Activated T-helper 17 cell treated with anti-CD3 and anti-CD28 coated beads, Interleukin-2, amount 50 U/mL, for 72 hours (primary cell): Measurements from ENCODE around the gene GPR142. TPM values are rescaled to one million over a fixed set of nuclear protein-coding genes. Genes with fewer than 3 reads are reported as not detected.

ENCODE experiments used
- ATAC-seq: fragments of 150-1000 bp; cut with Tn5 transposase; replicated peaks from 2 replicates; pipeline ENCODE4 v1.10.0; 2021; ENCODE audit warnings: mild to moderate bottlenecking, moderate library complexity
- H3K27ac Mint-ChIP-seq: one replicate; pipeline ENCODE4 v1.8.0; 2022; ENCODE audit warnings: mixed read lengths
- H3K27me3 Mint-ChIP-seq: one replicate; pipeline ENCODE4 v1.8.0; 2022; ENCODE audit warnings: mixed read lengths
- H3K36me3 Mint-ChIP-seq: one replicate; pipeline ENCODE4 v1.8.0; 2022; ENCODE audit warnings: low read depth, mild to moderate bottlenecking, mixed read lengths
- H3K4me1 Mint-ChIP-seq: one replicate; pipeline ENCODE4 v1.8.0; 2022; ENCODE audit warnings: mixed read lengths
- H3K4me3 Mint-ChIP-seq: one replicate; pipeline ENCODE4 v1.8.0; 2022; ENCODE audit warnings: mild to moderate bottlenecking, mixed read lengths
- H3K9me3 Mint-ChIP-seq: one replicate; pipeline ENCODE4 v1.8.0; 2022; ENCODE audit warnings: mixed read lengths
- total RNA-seq, 2 donors: library from RNA; stranded (reverse); gene quantifications; one replicate each; pipeline ENCODE4 v1.2.3, GENCODE V29; 2022

The GPR142 gene
- total RNA-seq, 2 donors from 2014 or later, result not detected

DNA sequence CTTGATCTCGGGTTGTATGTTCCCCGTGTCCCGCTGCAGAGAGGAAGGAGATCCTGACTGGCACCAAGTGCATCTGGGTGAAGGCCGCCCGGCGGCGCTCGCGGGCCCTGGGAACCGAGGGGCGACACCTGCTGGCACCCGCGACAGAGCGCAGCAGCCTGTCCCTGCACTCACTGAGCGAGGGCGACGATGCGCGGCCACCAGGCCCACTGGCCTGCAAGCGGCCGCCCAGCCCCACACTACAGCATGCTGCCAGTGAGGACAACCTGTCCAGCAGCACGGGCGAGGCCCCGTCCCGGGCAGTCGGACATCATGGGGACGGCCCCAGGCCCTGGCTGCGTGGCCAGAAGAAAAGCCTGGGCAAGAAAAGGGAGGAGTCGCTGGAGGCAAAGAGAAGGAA, 13.2 kb upstream of the GPR142 start:
- H3K27ac Mint-ChIP-seq, result no peak overlapping the region
- ATAC-seq, result peak; percentile 80
- H3K9me3 Mint-ChIP-seq, result no peaks in the 10 kb centered on the region
- no peak overlapping the region for H3K4me3 Mint-ChIP-seq
- H3K36me3 Mint-ChIP-seq, result no peaks in the 10 kb centered on the region
- peaks cover 40% of the 10 kb centered on the region for H3K27me3 Mint-ChIP-seq
- H3K4me1 Mint-ChIP-seq, result peaks cover 5% of the 10 kb centered on the region

DNA sequence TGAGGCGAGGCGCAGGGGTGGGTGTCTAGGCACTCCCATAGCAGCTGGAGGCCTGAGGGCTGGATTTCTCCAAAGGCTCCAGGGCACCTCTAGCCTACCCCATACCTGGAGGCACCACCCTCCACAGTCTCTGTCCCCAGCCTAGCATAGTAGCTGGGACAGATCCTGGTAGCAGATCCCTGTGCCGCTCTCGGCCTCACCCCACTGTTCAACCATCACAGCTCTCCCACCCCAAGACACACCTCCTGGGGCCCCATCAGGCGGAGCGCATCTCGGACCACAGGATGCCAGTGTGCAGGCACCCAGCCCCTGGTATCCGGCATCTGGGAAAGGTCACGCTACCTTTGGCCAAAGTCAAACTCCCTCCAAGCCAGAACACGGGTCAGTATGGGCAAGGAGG, 12.7 kb upstream of the GPR142 start:
- no peak overlapping the region for H3K4me3 Mint-ChIP-seq
- H3K36me3 Mint-ChIP-seq, result no peaks in the 10 kb centered on the region
- peak; percentile 13 for ATAC-seq
- peaks cover 5% of the 10 kb centered on the region for H3K4me1 Mint-ChIP-seq
- no peaks in the 10 kb centered on the region for H3K9me3 Mint-ChIP-seq
- no peak overlapping the region for H3K27ac Mint-ChIP-seq
- peaks cover 40% of the 10 kb centered on the region for H3K27me3 Mint-ChIP-seq

DNA sequence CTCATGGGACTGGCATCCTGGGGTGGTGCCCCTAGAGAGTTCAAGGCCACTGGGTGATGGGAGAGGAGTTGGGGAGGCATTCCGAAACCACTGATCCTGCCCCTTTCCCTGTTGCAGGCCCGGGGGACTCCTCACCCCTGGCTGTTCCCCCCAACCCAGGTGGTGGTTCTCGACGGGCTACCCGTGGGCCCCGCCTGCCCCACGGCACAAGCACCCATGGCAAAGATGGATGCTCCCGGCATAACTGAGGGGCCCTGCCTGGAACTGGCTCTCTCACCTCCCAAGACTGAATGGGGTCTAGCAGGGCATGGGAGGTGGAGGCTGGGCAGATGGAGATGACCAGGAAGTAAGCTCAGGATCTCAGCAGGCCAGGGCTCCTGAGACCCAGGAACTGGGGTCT, 12.2 kb upstream of the GPR142 start:
- Mint-ChIP-seq H3K4me1 (peaks cover 5% of the 10 kb centered on the region), H3K27me3 (peaks cover 40% of the 10 kb centered on the region), H3K9me3 (no peaks in the 10 kb centered on the region), H3K27ac (no peak overlapping the region), H3K4me3 (no peak overlapping the region), H3K36me3 (no peaks in the 10 kb centered on the region)
- ATAC-seq, result no peak

DNA sequence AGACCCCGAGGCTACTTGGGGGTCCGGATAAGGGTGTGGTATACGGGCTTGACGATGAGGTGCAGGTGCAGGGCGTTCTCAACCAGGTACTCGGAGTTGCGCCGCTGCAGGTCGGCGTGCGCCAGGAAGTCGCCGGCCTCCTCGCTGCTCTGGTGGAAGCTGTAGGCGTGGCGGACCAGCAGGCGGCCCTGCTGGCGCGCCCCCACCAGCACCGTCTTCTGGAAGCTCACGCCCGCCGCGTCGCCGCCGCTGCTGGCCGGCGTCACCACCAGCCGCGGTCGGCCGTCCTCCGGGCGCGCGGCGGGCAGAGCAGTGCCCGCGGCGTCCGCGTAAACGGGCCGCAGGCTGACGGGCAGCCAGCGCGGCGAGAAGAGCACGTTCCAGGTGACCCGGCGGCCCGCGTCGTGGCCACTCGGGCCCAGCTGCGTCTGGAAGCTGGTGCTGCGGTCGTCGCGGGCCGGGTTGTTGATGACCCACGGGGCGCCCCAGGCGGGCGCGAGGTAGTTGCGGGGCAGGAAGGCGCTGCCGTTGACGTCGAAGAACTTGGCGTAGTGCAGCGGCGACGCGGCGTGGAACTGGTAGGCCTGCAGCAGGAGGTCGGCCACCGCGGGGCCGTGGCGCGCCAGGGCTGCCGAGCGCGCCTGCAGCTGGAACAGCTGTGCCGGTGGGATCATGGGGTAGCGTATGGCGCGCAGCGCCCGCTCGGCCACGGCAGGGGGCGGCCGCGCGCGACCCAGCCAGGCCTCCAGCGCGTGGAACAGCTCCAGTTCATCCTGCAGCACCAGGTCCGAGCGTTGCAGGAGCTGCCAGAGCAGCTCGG, 10.4 kb upstream of the GPR142 start:
- peaks cover 5% of the 10 kb centered on the region for H3K4me1 Mint-ChIP-seq
- no peaks in the 10 kb centered on the region for H3K36me3 Mint-ChIP-seq
- ATAC-seq, result no peak
- no peaks in the 10 kb centered on the region for H3K9me3 Mint-ChIP-seq
- H3K27me3 Mint-ChIP-seq, result peaks cover 40% of the 10 kb centered on the region
- no peak overlapping the region for H3K27ac Mint-ChIP-seq
- no peak overlapping the region for H3K4me3 Mint-ChIP-seq

DNA sequence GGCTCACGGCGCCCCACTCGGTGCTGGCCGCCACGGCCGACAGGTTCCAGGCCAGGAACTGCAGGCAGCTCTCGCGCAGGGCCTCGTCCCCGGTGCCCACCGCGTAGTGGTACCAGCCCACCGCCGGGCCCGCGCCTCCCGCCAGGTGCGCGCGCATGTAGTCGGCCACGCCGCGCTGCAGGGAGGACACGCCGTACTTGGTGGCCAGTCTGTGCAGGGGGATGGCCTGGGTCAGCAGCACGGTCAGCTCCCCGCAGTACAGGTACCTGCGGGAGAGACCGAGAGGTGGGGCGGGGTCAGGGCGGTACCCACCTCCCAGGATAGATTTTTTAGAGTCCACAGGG, 9.9 kb upstream of the GPR142 start:
- Mint-ChIP-seq H3K4me3 (no peak overlapping the region), H3K27me3 (peaks cover 40% of the 10 kb centered on the region), H3K27ac (no peak overlapping the region), H3K36me3 (no peaks in the 10 kb centered on the region), H3K4me1 (peaks cover 5% of the 10 kb centered on the region), H3K9me3 (no peaks in the 10 kb centered on the region)
- ATAC-seq, result no peak

DNA sequence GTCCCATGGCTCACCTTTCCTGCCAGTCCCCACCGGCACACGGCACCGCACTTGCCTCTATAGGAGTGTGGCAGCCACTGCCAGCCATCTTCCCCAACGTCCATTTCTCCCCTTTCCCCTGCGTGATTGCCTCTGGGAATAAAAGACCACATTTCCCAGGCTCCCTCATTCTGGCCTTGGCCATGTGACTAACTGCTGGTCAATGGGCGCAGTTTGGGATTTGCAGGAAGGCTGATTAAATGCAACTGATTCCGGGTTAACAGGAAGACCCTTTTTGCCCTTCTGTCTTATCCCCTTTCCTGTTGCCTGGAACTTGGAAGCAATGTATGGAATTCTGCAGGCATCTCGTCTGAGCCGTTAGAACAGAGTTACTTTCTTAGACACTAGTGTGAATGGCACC, 8.6 kb upstream of the GPR142 start:
- H3K27ac Mint-ChIP-seq, result no peak overlapping the region
- H3K9me3 Mint-ChIP-seq, result no peaks in the 10 kb centered on the region
- peaks cover 30% of the 10 kb centered on the region for H3K27me3 Mint-ChIP-seq
- peaks cover 5% of the 10 kb centered on the region for H3K4me1 Mint-ChIP-seq
- no peaks in the 10 kb centered on the region for H3K36me3 Mint-ChIP-seq
- no peak for ATAC-seq
- no peak overlapping the region for H3K4me3 Mint-ChIP-seq

DNA sequence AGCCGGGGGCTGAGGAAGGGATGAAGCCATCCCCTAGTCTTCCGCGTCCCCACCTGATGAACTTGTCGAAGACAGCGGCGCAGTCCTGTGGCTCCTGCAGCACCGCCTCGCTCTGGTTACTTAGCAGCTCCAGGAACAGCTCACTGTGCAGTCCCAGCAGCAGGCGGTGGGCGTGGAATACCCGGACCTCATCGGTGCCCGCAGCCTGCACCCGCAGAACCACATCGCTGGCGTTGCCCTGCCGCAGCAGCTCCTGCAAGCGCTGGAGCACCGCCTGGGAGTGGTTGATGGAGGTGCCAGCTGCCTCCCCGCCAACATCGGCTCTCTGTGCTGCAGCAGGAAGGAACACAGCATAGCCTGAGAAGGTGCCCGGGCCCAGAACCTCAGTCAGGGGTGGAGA, 7.4 kb upstream of the GPR142 start:
- no peak for ATAC-seq
- H3K9me3 Mint-ChIP-seq, result no peaks in the 10 kb centered on the region
- H3K27me3 Mint-ChIP-seq, result peaks cover 20% of the 10 kb centered on the region
- H3K4me1 Mint-ChIP-seq, result no peaks in the 10 kb centered on the region
- no peak overlapping the region for H3K27ac Mint-ChIP-seq
- H3K4me3 Mint-ChIP-seq, result no peak overlapping the region
- no peaks in the 10 kb centered on the region for H3K36me3 Mint-ChIP-seq

DNA sequence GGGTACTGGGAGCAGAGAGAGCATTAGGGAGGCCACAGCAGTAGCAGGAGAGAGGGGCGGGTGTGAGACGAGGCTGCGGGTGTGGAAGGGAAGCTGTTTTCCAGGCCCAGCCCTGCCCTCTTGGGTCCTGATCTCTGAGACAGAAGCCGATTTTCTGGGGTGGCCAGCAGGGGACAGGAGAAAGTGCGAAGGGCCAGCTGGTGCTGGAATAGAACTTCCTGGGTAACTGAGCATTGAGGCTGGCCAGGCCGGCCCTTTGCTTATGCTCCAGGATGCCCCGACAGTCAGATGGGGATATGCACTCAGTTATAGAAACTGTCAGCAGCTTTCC, 6.4 kb upstream of the GPR142 start:
- Mint-ChIP-seq H3K36me3 (no peaks in the 10 kb centered on the region), H3K9me3 (no peaks in the 10 kb centered on the region), H3K4me3 (no peak overlapping the region), H3K27me3 (peaks cover 17% of the 10 kb centered on the region), H3K27ac (no peak overlapping the region), H3K4me1 (no peaks in the 10 kb centered on the region)
- no peak for ATAC-seq

DNA sequence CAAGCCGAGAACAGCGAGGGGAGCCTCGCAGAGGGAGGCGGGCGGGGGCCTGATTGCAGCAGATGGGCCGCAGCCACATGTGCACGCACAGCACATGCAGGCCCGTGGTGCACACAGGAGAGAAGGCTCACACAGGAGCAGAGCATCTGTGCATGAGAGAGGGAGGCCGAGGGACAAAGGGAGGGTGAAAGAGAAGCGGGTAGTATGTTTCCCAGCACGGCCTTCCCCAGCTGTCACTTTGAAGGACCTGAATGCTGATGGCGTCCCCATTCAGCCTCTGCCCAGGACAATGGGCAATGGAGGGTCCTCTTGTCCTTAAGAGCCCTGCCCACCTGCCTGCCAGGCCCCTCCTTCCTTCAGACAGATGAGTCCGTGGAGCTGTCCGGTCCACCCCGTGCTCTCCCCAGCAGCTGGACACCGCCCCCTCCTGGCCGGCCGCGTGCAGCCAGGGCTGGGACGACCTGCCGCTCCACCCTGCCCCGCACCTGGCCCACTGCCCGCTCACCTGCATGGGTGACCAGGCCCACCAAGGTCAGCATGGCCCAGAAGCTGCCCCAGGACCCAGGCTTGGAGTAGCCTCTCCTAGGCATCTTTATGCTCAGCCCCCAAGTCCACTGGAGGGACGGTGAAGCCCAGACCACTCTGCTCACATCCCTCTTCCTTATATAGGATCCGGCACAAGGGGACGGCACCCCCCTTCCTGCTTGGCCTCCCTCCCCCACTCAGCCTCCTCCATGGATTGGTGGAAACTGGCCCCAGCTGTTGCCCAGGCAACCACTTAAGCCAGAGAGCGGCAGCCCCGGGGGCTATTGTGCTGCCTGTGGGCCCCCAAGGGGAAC, 5.9 kb upstream of the GPR142 start, which contains the start of gene BTBD17:
TSS of gene BTBD17 (minus strand) at position 639 of the 839 bp plus-strand sequence. CDS start at position 590, 49 bp downstream.
- peaks cover 16% of the 10 kb centered on the region for H3K27me3 Mint-ChIP-seq
- no peak within 1 kb of the TSS for H3K27ac Mint-ChIP-seq
- H3K4me3 Mint-ChIP-seq, result no peak within 1 kb of the TSS
- H3K36me3 Mint-ChIP-seq, result no peaks in the 10 kb centered on the region
- ATAC-seq, result peak; percentile 78
- no peaks in the 10 kb centered on the region for H3K9me3 Mint-ChIP-seq
- H3K4me1 Mint-ChIP-seq, result no peaks in the 10 kb centered on the region

DNA sequence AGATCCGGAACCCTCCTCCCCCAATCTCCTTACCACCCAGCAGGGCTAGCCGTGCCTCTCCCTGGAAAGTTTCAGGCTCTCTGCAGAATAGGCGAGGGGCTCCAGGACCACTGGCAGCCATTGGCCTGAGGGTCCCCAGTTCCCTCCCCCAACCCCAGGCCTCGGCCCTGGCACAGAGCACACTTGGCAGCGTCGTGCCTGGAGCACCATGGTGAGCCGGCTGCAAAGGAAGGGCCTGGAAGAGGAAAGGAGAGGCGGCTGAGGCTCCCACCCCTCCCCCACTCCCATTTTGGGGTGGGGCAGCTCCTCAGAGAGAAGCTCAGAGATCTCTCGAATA, 5.3 kb upstream of the GPR142 start:
- no peak overlapping the region for H3K4me3 Mint-ChIP-seq
- H3K36me3 Mint-ChIP-seq, result no peaks in the 10 kb centered on the region
- no peaks in the 10 kb centered on the region for H3K4me1 Mint-ChIP-seq
- ATAC-seq, result no peak
- H3K9me3 Mint-ChIP-seq, result no peaks in the 10 kb centered on the region
- H3K27ac Mint-ChIP-seq, result no peak overlapping the region
- peaks cover 16% of the 10 kb centered on the region for H3K27me3 Mint-ChIP-seq

DNA sequence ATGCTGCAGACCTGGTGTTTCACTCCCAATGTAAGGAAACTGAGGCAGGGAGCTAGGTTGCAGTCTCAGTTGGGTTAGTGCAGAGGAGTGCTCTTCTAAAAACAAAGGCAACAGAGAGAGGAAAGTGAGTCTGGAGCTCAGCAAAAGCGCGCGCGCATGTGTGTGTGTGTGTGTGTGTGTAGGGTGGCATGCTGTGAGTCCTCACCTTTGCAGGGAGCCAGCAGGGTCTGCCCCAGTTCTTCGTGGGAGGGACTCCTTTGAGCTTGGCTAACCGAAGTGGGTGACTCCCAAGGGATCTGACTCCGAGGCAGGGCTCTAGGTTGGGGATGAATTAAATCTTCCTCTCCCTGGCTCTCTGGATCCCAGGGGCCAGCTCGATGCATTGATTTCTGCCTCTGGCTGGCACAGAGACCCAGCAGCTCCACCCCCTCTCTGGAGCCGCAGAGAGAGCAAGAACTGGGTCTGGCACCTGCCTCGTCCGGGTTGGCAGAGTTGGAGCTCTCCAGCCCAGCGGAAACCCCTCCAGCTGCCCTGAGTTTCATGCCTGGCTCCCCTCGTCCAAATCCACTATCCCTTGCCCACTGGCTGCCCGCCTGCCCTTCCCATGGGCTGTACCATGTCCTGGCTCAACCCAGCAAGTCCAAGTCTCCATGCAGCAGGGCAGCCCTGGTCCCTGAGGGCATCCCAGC, 4.4 kb upstream of the GPR142 start:
- no peaks in the 10 kb centered on the region for H3K36me3 Mint-ChIP-seq
- peaks cover 13% of the 10 kb centered on the region for H3K27me3 Mint-ChIP-seq
- no peaks in the 10 kb centered on the region for H3K9me3 Mint-ChIP-seq
- H3K27ac Mint-ChIP-seq, result no peak overlapping the region
- no peaks in the 10 kb centered on the region for H3K4me1 Mint-ChIP-seq
- no peak overlapping the region for H3K4me3 Mint-ChIP-seq
- ATAC-seq, result no peak

DNA sequence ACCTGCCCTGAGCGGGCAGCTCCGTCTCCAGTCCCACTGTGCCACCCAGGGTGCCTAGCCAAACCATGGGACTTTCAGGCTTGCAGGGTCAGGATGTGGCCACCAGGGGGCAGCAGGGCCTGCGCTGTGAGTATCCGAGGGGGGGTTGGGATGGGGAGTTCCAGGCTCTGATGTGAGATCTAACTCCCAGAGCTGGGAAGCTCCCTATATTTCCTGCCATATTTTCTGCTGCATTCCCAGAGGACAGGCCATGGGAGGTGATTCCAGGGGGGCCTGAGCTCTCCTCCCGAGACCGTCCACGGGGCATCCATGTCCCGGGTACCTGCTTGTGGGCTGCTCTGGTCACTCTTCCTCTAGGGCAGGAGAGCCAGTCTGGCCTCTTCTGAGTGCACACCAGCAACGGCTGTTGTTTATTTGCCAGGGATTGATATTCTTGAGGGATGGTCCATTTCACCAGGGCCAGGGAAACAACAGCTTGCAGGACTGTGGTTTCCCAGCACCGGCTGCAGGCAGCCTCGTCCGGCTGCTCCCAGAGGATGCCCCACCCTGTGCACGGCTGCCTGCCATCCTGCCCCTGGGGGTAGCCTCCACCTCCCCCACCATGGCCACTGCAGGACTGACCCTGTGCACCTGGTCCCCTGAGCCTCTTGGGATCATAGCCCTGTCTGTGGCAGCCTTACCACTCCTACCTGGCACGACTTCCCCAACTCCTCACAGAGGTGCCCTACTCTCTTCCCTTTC, 1.2 kb downstream of the GPR142 start:
- peak; percentile 87 for ATAC-seq
- Mint-ChIP-seq H3K27me3 (peaks cover 3% of the 10 kb centered on the region), H3K4me3 (peak overlapping the region; percentile 46), H3K4me1 (no peaks in the 10 kb centered on the region), H3K36me3 (no peaks in the 10 kb centered on the region), H3K27ac (no peak overlapping the region), H3K9me3 (no peaks in the 10 kb centered on the region)

DNA sequence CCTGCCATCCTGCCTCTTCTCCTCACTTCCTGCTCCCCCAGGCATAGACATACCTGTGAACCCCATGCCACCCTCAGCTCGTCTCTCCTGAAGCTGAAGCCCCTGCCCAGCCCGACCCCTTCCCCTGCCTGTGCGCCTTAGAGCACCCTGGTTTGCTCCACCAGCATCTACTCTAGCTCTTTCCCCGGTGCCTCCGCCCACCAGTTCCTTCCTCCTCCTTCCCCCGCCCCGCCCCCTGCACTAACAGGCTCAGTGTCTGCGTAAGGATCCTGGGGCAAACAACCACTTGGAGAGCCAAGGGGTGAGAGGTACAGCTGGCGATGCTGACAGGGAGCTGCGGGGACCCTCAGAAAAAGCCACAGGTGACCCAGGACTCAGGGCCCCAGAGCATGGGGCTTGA, 1.9 kb downstream of the GPR142 start:
- Mint-ChIP-seq H3K9me3 (no peaks in the 10 kb centered on the region), H3K27me3 (peaks cover 3% of the 10 kb centered on the region), H3K36me3 (no peaks in the 10 kb centered on the region), H3K4me3 (peak overlapping the region; percentile 46), H3K27ac (peak overlapping the region; percentile 75), H3K4me1 (no peaks in the 10 kb centered on the region)
- ATAC-seq, result peak; percentile 55
